UCSD-AML1 (cell line): ENCODE measurements around the gene AHCYL1.
A peak's percentile ranks its signal among the peaks of the same experiment; 100 is the strongest.

Experiments
- DNase-seq: peaks from one replicate; lab custom pipeline; 2025; ENCODE audit not compliant: unreplicated experiment; lab: John Stamatoyannopoulos, UW

The AHCYL1 gene

DNA sequence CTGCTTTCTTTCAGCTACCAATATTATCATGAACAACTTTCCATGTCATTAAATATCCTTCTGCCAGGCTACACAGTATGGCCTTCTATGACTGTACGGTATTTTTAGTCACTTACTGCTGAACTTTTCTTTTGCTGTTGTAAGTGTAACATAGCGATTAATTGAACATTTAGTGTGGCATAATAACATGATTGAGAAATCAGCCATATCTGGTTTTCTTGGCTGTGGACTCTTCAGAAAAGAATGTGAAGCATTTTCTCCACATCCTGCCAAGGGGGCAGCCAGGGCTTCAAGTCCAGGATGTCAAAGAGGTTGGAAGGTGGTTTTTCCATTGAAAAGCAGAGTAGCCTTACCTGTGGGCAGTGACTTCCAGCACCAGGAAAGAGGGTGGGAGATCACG, 8.8 kb upstream of the AHCYL1 start:
- no peak for DNase-seq

DNA sequence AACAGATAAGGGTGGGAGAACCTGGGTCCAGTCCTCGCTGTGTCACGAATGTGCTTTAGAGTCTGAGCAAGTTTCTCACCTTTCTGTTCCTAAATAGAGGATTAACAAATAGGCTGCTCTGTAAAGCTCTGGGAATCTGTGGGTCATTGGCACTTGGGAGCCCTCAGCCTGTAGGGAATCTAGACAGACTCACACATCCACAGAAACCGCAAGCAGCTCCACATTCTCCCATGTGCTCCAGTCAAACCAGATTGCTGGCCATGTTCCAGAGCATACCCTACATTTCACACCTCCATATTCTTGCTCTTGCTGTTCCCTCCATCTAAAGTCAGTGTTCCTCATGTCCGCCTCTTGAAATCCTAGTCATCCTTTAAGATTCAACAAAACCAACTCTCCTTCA, 7.8 kb upstream of the AHCYL1 start:
- no peak for DNase-seq

DNA sequence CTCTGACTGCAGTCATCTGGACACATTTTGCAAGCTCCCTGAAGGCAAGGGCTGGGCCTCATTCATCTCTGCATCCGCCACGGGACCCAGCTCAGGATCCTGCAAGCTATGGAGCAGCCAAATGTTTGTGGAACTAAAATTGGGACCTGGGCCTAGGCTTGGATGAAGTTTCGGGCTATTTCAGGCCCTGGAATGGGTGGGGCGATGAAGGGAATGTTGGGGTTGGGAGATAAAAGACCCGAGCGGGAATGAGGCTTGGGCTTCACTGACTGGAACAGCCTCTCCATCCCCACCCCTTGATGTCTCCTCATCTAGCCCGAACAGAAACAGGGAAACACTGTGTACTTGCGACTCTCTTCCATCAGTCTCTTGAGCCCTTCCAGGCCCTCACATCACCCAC, 7.3 kb upstream of the AHCYL1 start:
- no peak for DNase-seq

DNA sequence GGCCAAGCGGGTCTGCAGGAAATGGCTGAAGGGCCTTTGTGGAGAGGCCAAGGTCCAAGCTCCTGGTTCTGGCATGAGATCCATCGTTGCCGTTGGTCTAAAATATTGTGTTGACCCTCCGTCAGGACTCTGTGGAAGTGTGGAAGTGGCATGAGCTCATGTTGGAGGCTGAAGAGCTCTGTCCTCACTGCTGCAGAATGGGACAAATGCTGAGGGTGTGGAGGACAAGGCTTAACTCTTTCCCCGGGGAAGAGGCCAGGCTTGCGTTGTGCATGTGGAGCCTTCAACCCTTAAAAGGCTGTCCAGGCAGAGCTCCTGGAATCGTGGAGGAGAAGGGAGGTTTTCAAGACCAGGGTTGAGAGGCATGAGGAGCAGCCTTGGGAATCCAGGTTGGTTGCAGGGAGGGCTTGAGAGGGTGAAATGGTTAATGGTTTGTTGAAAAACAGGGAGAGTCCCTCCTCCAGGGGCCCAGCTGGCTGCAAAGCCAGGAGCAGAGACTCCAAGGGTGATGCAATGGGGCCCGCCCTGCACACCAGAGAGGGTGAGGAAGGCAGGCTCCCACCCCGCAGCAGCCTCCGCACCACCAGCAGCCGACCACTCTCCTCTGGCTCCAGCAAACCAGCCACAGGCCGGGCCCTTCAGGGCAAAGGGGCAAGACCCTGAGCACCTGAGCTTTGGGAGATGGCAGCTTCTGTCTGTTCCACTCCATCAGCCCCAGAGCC, 6.7 kb upstream of the AHCYL1 start:
- no peak for DNase-seq

DNA sequence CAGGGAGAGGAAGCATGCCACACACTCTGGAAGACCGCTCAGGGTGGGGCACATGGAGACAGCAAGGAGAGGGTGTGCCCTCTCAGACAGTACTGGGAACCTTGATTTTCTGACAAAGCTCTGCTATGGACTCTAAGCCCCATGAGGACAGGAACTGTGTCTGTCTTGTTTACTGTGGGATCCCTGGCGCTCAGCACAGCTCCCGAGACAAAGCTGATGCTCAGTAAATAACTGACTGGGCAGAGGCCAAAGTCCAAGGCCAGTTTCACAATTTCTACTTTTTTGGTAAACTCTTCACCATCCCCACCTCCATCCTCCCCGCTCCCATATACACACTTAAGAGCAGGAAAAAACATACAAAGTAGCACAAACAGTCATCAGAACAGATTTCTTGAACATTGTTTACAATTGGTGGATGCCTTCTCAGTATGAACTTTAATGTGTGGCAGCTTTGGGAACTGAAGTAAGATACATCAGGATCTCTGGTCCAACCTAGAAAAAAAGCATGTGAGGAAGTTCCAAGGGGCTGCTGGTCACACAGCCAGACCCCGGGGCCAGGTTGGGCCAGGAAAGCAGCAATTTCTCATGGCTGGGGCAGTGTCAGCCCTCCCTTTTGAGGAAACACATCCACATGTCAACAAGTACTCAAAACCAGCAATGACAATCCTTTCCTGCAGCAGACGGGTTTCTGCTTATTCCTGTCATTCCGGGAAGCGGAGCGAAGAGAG, 5.6 kb upstream of the AHCYL1 start:
- DNase-seq = no peak

DNA sequence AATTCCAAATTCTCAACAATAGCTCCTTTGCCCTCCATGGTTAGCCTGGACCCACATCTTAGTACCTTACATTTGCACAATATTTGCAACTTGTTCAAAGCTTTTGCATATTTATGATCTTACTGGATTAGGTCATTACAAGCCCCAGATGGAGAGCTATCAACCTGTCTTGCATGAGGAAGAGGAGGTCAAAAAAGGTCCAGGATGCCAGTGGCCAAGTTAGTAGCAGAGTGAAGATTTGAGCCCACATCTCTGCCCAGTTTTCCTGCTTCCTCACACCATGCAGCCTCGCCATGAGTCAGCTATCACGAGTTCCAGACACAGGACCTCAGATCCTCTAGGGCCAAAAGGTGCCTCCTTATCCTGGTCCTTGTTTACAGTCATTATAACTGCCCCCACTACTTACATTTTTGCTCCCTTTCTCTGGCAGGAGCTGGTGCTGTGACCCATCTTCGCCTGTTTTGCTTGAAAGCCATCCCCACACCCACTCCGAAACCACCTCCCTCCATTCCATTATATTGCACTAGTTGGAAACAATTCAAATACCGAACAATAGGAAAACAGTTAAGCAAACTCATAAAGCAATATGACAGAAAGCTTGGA, 5.0 kb upstream of the AHCYL1 start:
- DNase-seq = peak; percentile 23

DNA sequence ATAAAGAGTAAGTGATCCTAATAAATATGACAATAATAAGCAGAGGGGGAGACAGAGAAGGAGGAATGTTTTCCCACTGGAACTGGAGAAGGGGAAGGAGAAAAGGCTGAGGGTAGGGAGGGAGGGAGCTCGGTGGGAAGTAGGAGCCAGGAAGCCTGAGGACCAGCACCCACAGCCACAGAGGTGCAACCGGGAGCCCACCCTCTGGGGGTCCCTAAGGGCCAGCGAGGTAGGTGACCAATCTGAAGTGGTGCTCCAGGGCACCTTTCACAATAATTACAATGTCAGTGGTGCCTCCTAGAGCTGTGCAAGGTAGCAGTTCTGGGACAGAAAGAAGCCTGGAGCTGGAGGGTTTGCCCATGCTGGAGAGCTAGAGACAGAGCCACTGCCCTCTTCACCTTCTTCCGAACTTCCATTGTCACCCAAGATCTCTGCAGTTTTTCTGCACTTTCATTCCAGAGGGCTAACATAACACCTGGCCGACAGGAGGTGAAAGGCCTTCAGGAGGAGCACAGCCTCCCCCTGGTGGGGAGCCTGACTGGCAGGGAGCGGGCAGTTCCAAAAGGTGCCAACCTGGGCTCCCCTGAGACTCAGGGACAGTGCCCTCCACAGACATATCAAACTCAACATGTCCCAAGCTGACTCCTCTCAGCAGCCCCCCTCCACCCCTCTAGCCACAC, 4.1 kb upstream of the AHCYL1 start:
- DNase-seq = peak; percentile 31

DNA sequence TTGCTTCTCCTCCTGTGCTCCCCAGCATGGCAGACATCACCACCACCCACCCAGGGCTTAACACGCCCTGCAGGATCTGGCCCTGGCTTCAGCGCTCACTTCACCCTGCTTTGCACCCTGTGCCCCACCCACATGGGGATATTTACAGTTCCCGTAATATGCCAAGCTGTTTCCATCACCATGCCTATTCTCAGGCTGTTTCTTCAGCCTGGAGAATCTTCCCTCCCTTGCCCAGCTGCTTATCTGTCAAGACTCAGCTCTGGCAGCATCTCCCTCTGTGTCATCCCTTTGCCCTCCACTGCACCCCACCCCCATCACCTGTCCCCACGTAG, 3.6 kb upstream of the AHCYL1 start:
- DNase-seq = no peak

DNA sequence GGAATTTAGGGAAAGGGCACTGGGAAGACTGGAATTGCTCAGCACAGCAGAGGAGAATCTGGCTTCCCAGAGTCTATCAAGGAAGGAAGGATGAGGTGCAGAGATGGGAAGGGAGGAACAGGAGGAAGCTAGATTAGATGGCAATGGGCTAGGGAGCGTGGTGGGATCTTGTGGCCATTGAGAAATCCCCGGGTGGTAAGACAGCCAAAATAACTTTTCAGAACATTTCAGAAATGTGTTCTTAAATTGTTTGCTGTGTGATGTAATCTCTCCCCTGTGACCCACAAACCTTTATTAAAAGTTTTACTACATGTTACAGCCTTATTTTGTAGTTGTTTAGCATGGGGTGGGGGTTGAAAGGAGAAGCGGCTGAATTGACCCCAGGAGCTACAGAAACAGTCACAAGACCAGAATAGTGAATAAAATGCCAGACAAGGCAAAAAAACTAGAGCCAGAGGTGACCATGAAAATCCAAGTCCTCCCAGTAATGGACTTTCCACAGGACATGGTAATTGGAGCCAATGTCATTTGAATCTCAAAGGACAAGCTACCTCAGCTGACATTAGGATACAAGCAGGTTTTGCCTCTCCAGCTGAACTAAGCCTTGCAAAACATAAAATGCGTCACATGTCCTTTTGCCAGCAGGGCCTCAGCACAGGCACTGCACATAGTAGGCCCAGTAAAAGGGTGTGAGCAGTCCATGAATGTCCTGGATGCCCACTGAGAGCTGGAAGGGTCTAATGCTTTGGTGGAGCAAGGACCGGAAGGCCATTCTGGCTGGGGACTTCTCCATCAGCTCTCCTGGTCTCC, 980 bp upstream of the AHCYL1 start:
- DNase-seq = no peak

DNA sequence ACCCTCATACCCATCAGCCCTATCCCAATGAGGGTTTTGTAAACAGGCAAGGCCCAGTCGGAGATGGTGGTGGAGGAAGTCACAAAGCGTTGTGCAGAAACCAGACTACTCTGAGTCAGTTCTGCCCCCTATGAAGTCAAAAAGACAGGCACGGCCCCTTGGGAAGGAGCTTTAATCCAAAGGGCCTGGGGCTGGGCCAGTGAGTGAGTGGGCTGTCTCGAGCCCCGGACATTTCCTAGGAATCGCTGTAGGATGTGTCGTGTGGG, 442 bp upstream of the AHCYL1 start:
- DNase-seq = no peak

DNA sequence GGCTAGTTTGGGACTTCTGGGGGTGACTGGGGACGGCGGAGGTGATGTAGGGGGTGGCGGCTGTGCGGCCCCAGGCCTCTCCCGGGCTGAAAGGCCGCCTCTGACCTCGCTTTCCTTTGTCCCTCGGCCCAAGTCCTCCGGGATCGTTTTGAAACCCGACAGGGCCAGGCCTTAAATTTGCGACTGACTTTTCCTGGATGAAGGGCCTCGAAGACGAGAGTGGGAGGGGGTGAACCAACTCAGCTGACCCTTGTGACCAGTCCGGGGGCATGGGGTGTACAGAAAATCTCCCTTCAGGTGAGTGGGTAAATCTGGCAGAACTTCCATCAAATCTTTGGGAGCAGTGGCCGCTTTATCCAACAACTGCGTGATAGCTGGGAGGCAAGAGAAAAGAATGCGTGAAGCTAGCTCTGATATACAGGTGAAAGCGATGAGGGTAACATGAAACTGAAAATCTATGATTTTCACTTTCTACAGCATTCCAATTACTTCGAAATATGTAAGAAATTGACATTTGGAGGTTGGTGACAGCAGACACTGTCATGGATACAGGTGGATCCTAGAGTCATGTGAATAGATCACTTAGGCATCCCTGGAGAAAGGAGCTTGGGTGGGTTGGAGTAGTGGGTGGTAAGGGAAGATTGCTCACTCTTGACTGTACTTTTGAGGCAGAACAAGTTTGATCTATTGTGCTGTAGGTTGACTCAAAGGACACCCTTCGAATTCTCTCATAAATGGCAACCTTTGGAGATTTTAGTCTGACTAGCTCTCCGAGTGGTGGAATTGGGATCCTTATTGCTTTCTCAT, 885 bp downstream of the AHCYL1 start:
- DNase-seq = no peak

DNA sequence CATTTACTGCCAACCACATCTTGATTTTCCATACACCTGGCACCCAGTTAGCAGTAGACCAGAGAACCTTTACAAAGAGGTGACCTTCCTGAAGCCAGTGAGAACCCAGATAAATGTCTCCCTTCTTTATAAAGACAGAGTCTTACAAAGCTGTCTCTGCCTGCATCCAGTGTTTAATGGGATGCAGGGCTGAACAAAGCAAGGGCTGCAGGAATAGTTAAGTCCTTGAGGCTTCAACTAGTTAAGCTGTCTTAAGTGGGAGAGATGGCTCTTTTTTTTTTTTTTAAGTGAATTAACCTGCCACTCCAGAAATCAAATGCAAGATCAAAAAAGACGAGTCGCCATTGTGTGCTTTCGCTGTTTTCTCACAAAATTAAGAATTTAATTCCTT, 1.5 kb downstream of the AHCYL1 start:
- no peak for DNase-seq

DNA sequence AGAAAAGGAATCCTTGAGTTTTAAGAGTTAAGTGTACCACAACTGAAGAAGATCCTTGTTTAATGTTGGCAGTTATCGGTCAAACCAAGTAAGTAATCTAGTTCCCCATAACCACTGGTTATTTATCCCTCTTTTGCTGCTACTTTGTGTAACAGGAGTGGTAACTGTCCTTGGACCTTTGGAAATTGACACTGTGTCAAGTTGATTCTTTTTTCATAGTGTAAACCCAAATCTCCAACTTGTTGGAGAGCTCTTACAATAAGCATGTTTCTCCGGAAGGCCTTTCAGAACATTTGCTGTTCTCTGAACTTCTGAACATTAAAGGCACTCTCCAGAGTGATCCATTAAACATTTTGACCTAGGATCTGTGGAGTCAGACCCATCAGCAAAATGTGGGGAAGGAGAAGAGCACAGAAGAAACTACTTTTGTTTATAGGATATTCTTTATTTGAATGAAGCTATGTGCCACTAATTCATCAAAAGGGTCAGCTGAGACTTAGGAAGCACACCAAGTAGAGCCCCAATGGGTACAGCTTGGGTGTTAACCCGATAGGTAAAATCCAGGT, 3.9 kb downstream of the AHCYL1 start:
- no peak for DNase-seq

DNA sequence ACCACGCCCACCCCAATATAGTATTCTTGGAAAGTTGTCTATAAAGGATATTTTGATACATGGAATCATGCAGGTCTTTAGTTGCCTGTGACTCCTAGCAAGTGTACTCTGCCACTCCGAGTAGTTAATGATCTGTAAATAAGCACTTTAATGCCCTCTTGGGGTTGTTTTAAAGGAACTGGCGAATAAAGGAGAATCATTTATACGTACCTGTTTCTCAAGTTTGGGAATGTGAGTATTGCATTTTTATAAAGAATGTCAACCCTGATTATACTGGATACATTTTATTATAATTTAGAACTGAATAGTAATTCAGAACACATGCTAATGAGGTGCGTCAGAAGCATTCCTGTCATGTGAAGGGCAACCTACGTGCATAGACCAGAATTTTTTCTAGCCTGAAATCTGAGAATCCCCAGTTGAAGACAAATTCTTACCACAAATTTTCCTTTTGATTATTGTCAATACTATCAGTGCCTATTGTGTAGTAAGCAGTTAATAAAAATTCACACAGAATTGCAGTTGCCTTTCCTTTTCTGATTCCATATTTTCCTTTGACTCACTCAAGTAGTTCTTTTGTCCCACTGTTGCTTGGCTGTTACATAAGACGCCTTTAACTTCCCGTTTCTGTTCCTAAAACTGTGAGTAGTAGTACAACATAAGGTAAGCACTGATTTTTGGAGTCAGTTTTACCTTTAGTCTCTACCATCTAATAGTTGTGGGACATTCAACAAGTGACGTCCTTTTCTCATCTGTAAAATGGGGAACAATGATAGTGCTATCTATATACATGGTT, 5.1 kb downstream of the AHCYL1 start:
- DNase-seq = no peak

DNA sequence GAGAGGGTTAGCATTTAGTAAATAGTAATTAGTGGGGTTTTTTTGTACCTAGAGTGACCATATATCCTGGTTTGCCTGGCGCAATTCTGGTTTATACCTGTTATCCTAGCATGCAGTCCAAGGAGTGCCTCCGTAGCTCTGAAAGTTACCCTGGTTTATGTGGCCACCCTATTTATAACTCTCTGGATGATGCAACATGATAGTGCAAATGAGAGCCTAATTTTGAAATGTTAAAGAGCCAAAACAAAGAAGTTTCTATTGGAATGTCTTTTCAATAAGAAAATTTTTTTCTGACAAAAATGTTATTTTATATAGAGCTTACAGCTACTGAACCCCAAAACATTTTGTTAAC, 5.7 kb downstream of the AHCYL1 start:
- DNase-seq = no peak

DNA sequence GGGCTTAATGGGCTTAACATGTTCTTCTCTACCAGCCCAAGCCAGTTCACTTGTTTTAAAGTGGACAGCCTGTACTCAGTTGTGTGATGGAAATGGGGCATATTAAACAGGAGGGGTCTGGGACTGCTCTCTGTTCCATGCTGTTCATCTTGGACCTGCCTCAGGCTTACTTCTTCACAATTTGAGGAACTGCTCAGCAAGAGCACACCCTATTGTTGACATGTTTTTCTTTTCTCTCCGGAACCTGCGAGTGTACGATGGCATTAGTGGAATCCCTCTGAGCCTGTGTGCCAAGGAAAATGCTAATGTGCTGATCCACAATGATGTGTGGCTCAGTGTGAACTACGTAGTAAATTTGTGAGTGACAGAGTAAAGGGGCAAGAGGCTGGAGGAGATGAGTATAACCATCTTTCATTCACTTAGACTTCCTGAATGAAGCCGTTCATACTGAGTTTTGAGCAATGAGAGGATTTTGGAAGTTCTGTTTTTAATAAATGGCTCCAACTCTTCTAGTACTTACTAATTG, 6.9 kb downstream of the AHCYL1 start:
- no peak for DNase-seq

DNA sequence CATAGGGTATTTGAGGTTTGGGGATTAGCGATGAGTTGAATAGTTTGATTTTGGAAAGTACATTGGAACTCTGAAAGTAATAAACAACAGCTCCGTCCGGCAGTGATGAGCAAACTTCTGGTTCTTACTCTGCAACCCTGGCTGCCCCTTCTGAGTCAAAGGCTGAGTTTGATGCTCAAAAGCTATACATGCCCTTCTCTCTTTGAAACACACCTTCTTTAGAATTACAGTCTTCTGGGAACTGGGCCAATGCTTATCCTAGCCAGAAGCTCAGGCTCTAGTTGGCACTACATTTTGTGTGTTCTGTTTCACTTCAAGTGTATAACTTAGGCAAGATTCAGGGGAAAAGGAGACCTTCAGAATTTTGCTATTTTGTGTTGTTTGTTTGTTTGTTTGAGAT, 9.3 kb downstream of the AHCYL1 start:
- DNase-seq = no peak

DNA sequence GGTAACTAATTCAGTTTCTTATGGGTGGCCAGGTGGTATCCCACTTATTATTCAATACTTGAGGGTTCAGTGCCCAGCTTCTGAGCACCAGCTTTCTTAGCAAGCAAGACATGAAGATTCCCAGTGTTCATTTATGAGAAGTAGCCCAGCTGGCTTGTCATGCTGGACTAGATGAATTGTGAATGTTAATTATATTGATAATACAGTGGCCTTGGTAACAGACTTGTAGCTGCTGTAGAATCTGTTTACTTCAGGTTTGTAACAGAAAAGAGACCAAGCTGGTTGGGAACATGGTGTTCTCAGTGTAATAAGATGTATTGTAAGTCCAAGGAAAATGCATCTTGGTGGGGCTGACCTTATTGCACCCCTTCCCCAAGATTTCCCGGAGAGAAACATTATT, 10.1 kb downstream of the AHCYL1 start:
- no peak for DNase-seq

DNA sequence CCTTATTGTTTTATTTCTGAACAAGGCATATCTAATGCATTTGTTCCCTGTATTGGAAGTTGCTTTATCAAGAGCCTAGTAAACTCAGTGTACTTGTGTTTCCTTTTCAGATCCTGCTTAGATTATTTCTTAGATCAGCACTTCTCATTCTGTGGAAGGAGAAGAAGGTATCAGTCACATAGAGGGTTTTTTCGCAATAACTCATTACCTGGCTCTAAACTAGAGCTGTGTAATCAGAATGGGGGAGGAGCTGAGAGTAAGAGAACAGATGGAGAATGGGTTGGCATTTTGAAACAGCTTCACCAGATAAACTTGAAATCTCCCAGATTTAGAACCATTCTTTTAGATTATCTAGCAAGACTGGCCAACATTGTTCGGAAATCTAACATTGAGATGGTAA, 11.0 kb downstream of the AHCYL1 start:
- no peak for DNase-seq
